Measurements from ENCODE around the gene ADO. TPM values are rescaled to one million over a fixed set of nuclear protein-coding genes. Genes with fewer than 3 reads are reported as not detected.

ADO gene
- total and polyA plus RNA-seq, 2 experiments from 2014 or later: 12.6 to 48.3 TPM

DNA sequence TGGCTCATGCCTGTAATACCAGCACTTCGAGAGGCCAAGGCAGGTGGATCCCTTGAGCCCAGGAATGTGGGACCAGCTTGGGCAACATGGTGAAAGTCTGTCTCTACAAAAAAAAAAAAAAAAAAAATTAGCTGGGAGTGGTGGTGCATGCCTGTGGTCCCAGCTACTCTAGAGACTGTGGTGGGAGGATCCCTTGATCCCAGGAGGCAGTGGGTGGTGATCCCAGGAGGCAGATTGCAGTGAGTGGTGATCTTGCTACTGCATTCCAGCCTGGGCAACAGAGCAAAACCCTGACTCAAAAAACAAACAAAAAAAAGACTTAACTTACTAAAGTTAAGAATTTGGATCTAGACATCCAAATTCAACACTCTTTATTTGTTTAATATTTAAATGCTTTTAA lies 10.2 kb upstream of the ADO start:
- H3K27ac ChIP-seq (ENCODE audit: low read depth): no peak overlapping the region
- H3K36me3 Mint-ChIP-seq (ENCODE audit: low read depth): no peaks in the 10 kb centered on the region
- TF ChIP-seq, protein P1, sequence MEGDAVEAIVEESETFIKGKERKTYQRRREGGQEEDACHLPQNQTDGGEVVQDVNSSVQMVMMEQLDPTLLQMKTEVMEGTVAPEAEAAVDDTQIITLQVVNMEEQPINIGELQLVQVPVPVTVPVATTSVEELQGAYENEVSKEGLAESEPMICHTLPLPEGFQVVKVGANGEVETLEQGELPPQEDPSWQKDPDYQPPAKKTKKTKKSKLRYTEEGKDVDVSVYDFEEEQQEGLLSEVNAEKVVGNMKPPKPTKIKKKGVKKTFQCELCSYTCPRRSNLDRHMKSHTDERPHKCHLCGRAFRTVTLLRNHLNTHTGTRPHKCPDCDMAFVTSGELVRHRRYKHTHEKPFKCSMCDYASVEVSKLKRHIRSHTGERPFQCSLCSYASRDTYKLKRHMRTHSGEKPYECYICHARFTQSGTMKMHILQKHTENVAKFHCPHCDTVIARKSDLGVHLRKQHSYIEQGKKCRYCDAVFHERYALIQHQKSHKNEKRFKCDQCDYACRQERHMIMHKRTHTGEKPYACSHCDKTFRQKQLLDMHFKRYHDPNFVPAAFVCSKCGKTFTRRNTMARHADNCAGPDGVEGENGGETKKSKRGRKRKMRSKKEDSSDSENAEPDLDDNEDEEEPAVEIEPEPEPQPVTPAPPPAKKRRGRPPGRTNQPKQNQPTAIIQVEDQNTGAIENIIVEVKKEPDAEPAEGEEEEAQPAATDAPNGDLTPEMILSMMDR (conservative IDR thresholded peaks at IDR 0.05; ENCODE audit: low read depth in 2 of 2): no peak
- TF ChIP-seq STAT1 (IDR thresholded peaks at IDR 0.05; ENCODE audit: unreplicated experiment): no peak
- TF ChIP-seq, protein P2, sequence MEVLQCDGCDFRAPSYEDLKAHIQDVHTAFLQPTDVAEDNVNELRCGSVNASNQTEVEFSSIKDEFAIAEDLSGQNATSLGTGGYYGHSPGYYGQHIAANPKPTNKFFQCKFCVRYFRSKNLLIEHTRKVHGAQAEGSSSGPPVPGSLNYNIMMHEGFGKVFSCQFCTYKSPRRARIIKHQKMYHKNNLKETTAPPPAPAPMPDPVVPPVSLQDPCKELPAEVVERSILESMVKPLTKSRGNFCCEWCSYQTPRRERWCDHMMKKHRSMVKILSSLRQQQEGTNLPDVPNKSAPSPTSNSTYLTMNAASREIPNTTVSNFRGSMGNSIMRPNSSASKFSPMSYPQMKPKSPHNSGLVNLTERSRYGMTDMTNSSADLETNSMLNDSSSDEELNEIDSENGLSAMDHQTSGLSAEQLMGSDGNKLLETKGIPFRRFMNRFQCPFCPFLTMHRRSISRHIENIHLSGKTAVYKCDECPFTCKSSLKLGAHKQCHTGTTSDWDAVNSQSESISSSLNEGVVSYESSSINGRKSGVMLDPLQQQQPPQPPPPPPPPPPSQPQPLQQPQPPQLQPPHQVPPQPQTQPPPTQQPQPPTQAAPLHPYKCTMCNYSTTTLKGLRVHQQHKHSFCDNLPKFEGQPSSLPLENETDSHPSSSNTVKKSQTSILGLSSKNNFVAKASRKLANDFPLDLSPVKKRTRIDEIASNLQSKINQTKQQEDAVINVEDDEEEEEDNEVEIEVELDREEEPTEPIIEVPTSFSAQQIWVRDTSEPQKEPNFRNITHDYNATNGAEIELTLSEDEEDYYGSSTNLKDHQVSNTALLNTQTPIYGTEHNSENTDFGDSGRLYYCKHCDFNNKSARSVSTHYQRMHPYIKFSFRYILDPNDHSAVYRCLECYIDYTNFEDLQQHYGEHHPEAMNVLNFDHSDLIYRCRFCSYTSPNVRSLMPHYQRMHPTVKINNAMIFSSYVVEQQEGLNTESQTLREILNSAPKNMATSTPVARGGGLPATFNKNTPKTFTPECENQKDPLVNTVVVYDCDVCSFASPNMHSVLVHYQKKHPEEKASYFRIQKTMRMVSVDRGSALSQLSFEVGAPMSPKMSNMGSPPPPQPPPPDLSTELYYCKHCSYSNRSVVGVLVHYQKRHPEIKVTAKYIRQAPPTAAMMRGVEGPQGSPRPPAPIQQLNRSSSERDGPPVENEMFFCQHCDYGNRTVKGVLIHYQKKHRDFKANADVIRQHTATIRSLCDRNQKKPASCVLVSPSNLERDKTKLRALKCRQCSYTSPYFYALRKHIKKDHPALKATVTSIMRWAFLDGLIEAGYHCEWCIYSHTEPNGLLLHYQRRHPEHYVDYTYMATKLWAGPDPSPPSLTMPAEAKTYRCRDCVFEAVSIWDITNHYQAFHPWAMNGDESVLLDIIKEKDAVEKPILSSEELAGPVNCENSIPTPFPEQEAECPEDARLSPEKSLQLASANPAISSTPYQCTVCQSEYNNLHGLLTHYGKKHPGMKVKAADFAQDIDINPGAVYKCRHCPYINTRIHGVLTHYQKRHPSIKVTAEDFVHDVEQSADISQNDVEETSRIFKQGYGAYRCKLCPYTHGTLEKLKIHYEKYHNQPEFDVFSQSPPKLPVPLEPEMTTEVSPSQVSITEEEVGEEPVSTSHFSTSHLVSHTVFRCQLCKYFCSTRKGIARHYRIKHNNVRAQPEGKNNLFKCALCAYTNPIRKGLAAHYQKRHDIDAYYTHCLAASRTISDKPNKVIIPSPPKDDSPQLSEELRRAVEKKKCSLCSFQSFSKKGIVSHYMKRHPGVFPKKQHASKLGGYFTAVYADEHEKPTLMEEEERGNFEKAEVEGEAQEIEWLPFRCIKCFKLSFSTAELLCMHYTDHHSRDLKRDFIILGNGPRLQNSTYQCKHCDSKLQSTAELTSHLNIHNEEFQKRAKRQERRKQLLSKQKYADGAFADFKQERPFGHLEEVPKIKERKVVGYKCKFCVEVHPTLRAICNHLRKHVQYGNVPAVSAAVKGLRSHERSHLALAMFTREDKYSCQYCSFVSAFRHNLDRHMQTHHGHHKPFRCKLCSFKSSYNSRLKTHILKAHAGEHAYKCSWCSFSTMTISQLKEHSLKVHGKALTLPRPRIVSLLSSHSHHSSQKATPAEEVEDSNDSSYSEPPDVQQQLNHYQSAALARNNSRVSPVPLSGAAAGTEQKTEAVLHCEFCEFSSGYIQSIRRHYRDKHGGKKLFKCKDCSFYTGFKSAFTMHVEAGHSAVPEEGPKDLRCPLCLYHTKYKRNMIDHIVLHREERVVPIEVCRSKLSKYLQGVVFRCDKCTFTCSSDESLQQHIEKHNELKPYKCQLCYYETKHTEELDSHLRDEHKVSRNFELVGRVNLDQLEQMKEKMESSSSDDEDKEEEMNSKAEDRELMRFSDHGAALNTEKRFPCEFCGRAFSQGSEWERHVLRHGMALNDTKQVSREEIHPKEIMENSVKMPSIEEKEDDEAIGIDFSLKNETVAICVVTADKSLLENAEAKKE (CRISPR knock-in tag; IDR thresholded peaks at IDR 0.05): no peak
- TF ChIP-seq EZH2phosphoT487 (IDR thresholded peaks at IDR 0.05; ENCODE audit: unreplicated experiment): no peak
- TF ChIP-seq POLR2AphosphoS5 (IDR thresholded peaks at IDR 0.05; ENCODE audit: low read depth): no peak
- TF ChIP-seq, protein P3, sequence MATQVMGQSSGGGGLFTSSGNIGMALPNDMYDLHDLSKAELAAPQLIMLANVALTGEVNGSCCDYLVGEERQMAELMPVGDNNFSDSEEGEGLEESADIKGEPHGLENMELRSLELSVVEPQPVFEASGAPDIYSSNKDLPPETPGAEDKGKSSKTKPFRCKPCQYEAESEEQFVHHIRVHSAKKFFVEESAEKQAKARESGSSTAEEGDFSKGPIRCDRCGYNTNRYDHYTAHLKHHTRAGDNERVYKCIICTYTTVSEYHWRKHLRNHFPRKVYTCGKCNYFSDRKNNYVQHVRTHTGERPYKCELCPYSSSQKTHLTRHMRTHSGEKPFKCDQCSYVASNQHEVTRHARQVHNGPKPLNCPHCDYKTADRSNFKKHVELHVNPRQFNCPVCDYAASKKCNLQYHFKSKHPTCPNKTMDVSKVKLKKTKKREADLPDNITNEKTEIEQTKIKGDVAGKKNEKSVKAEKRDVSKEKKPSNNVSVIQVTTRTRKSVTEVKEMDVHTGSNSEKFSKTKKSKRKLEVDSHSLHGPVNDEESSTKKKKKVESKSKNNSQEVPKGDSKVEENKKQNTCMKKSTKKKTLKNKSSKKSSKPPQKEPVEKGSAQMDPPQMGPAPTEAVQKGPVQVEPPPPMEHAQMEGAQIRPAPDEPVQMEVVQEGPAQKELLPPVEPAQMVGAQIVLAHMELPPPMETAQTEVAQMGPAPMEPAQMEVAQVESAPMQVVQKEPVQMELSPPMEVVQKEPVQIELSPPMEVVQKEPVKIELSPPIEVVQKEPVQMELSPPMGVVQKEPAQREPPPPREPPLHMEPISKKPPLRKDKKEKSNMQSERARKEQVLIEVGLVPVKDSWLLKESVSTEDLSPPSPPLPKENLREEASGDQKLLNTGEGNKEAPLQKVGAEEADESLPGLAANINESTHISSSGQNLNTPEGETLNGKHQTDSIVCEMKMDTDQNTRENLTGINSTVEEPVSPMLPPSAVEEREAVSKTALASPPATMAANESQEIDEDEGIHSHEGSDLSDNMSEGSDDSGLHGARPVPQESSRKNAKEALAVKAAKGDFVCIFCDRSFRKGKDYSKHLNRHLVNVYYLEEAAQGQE (IDR thresholded peaks at IDR 0.05; ENCODE audit: unreplicated experiment): no peak
- no peak for TF ChIP-seq ZNF114 (CRISPR knock-in tag; IDR thresholded peaks at IDR 0.05)
- no peak for TF ChIP-seq NANOG (IDR thresholded peaks at IDR 0.05; ENCODE audit: borderline replicate concordance)
- no peak for TF ChIP-seq ZNF331 (CRISPR knock-in tag; IDR thresholded peaks at IDR 0.05; ENCODE audit: low read depth)
- no peak for TF ChIP-seq EZH2 (IDR thresholded peaks at IDR 0.05; ENCODE audit: low read depth, unreplicated experiment)
- no peak for TF ChIP-seq CREB1 (CRISPR knock-in tag; IDR thresholded peaks at IDR 0.05; ENCODE audit: low read depth)
- no peak for TF ChIP-seq JUNB (IDR thresholded peaks at IDR 0.05; ENCODE audit: unreplicated experiment)
- TF ChIP-seq, protein P4, sequence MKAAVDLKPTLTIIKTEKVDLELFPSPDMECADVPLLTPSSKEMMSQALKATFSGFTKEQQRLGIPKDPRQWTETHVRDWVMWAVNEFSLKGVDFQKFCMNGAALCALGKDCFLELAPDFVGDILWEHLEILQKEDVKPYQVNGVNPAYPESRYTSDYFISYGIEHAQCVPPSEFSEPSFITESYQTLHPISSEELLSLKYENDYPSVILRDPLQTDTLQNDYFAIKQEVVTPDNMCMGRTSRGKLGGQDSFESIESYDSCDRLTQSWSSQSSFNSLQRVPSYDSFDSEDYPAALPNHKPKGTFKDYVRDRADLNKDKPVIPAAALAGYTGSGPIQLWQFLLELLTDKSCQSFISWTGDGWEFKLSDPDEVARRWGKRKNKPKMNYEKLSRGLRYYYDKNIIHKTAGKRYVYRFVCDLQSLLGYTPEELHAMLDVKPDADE (IDR thresholded peaks at IDR 0.05): no peak
- H3K79me2 ChIP-seq (replicated peaks; ENCODE audit: insufficient read depth): no peaks in the 10 kb centered on the region
- no peaks in the 10 kb centered on the region for H4K20me1 ChIP-seq (replicated peaks; ENCODE audit: insufficient read depth)
- no peak overlapping the region for H3K4me3 Mint-ChIP-seq
- H3K36me3 ChIP-seq (ENCODE audit: insufficient read depth): no peaks in the 10 kb centered on the region
- no peaks in the 10 kb centered on the region for H3K9me3 Mint-ChIP-seq
- DNase-seq (ENCODE audit: low spot score) (no peak), ATAC-seq (no peak; the same call in 2 of the 3 replicates)
- H3K27ac Mint-ChIP-seq: no peak overlapping the region
- H3K4me1 Mint-ChIP-seq: peaks cover 14% of the 10 kb centered on the region
- no peak overlapping the region for H3K4me2 ChIP-seq
- H3F3A ChIP-seq (replicated peaks; ENCODE audit: low read depth): no peaks in the 10 kb centered on the region
- H3K27me3 Mint-ChIP-seq (ENCODE audit: insufficient read depth, low read depth, poor library complexity): peaks cover 2% of the 10 kb centered on the region
- no peak overlapping the region for H3K4me3 ChIP-seq
- peaks cover 11% of the 10 kb centered on the region; the same call in 1 of the 2 replicates for H3K4me1 ChIP-seq (ENCODE audit: insufficient read depth)
- H2AFZ ChIP-seq: no peak overlapping the region
- H3K9me2 ChIP-seq (ENCODE audit: insufficient read depth): no peaks in the 10 kb centered on the region
- H3K27me3 ChIP-seq (ENCODE audit: insufficient read depth): no peaks in the 10 kb centered on the region

Measured in GM23338 (cell line).